ENCODE data around the gene PRKCD. TPM values are rescaled to one million over a fixed set of nuclear protein-coding genes. Genes with fewer than 3 reads are reported as not detected.

The PRKCD gene
- total and polyA plus RNA-seq, 7 donors, result 3.5 to 169 (median 12.1) TPM

DNA sequence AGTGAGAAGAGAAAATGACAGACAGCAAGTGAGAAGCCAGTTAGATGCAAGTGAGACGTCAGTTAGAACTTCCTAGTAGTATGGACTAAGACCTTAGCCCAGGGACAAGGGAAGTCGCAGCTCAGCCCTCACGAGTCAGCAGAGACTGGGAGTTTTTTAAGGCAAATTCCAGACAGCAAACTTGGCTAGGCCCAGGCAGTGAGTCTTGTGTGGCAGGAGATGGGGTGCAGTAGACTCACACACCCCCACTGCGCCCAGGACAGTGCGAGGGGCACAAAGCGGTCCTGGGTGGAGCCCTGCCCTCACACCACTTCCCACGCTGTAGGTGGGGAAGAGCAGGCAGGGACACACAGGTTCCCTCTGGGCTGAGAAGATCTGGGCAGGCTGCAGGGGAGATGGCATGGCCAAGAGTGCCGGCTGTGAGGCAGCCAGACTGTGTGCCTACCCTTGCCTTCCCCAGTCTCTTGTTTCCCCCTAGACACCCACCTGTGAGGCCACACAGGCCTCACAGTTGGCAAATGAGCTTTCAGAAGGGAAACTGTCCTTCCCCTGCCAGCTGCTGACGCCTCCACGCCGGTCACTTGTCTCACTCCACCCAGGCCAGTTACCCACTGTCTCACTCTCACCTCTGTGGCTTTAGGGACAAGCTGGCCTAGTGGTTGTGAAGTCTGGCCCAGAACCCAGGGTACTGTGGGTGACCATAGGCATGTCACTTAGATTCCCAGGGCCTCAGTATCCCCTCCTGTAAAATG, 13.7 kb upstream of the PRKCD start:
- H3K27me3 ChIP-seq, result no peaks in the 10 kb centered on the region
- H3K27ac ChIP-seq, result no peak overlapping the region
- H3K4me3 ChIP-seq, result no peak overlapping the region
- no peaks in the 10 kb centered on the region for H3K36me3 ChIP-seq
- DNase-seq, result peak; percentile 40
- 76 to 84% methylated on average over 11 of the region's 11 CpGs for WGBS, 2 donors
- TF ChIP-seq POLR2A (IDR thresholded peaks at IDR 0.05) (no peak), POLR2AphosphoS5 (IDR thresholded peaks at IDR 0.05) (no peak), EP300 (IDR thresholded peaks at IDR 0.05) (no peak)
- TF ChIP-seq, protein P1, sequence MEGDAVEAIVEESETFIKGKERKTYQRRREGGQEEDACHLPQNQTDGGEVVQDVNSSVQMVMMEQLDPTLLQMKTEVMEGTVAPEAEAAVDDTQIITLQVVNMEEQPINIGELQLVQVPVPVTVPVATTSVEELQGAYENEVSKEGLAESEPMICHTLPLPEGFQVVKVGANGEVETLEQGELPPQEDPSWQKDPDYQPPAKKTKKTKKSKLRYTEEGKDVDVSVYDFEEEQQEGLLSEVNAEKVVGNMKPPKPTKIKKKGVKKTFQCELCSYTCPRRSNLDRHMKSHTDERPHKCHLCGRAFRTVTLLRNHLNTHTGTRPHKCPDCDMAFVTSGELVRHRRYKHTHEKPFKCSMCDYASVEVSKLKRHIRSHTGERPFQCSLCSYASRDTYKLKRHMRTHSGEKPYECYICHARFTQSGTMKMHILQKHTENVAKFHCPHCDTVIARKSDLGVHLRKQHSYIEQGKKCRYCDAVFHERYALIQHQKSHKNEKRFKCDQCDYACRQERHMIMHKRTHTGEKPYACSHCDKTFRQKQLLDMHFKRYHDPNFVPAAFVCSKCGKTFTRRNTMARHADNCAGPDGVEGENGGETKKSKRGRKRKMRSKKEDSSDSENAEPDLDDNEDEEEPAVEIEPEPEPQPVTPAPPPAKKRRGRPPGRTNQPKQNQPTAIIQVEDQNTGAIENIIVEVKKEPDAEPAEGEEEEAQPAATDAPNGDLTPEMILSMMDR (IDR thresholded peaks at IDR 0.05), result no peak
- no peaks in the 10 kb centered on the region for H3K9me3 ChIP-seq
- intact Hi-C loops (cut with DNase I), result no loop called here
- no peaks in the 10 kb centered on the region for H3K4me1 ChIP-seq

DNA sequence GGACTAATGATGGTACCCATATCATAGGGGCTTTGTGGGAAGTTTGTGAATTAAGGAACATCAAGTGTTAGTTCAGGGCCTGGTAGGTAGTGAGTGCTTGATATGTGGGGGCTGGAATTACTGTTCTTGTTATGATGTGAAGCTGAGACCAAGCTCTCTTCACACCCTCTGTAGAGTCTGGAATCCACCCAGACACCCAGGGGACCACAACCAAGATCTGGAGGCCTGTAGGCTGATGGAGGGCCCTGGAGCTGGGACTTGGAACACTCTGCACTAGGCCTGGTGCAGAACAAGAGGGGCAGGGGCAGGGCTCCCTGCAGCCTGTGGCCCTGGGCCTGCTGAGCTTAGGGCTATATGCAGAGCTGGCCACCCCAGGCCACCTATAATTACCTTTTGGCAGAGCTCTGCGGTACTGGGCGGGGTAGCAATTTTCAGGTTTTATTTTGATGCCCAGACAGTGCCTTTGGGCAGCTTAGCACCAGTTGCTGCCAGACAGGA, 13.1 kb upstream of the PRKCD start:
- H3K4me3 ChIP-seq, result no peak overlapping the region
- 25 to 80% methylated on average over 2 of the region's 2 CpGs for WGBS, 2 donors
- TF ChIP-seq POLR2AphosphoS5 (IDR thresholded peaks at IDR 0.05) (no peak), EP300 (IDR thresholded peaks at IDR 0.05) (no peak)
- intact Hi-C loops (cut with DNase I), result no loop called here
- no peak for DNase-seq
- no peaks in the 10 kb centered on the region for H3K27me3 ChIP-seq
- H3K36me3 ChIP-seq, result no peaks in the 10 kb centered on the region
- H3K4me1 ChIP-seq, result no peaks in the 10 kb centered on the region
- H3K9me3 ChIP-seq, result no peaks in the 10 kb centered on the region
- H3K27ac ChIP-seq, result no peak overlapping the region

DNA sequence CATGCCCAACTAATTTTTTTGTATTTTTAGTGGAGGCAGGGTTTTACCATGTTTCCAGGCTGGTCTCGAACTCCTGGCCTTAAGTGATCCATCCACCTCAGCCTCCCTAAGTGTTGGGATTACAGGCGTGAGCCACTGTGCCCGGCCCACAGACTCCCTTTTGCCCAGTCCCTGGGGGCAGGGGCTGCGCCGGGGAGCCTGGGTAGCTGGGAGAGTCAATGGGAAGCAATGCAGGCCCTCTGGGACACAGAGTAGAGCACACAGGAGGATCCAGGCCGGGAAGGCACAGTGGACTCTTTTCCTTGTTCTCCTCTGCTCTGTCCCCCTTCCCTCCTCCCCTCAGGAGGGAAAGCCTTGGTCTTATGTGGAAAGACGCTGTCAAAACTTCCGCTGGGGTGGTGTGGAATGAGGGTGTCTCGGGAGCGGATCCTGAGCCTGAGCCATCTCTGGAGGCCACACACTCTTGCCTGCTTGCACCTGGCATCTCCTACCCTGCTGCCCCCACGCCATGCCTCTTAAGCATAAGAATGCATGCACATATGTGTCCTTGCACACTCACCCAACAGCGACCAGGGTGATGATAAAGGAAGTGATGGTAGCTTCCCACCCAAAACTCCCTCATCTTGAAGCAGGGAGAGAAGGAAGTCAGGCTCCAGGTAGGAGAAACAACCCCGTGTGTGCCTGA, 11.9 kb upstream of the PRKCD start:
- Histone ChIP-seq H3K4me3 (no peak overlapping the region), H3K4me1 (no peaks in the 10 kb centered on the region), H3K27ac (no peak overlapping the region), H3K36me3 (no peaks in the 10 kb centered on the region), H3K9me3 (no peaks in the 10 kb centered on the region), H3K27me3 (no peaks in the 10 kb centered on the region)
- no peak for DNase-seq
- WGBS, 2 donors, result 91 to 93% methylated on average over 13 of the region's 13 CpGs
- intact Hi-C loops (cut with DNase I), result no loop called here
- TF ChIP-seq POLR2AphosphoS5 (IDR thresholded peaks at IDR 0.05) (no peak), EP300 (IDR thresholded peaks at IDR 0.05) (no peak), POLR2A (IDR thresholded peaks at IDR 0.05) (no peak)
- TF ChIP-seq, protein P1 (IDR thresholded peaks at IDR 0.05), result no peak

DNA sequence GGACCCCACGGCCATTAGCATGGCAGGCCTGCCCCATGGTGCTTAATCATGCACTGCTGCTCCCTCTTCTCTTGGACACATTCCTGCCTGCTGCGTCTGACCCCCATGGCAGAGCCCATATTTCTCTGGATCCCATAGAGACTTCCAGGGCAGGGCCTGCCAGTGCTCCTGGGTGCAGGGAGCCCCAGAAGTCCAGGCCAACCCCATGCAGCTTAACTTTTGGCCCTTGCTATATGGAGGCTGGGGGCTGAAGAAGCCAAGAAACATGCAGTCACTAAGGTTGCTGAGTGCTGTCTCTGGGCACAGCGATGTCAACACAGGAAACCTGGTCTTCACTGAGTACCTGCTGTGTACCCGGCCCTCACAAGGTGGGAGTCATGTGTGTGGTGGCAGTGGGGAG, 11.3 kb upstream of the PRKCD start:
- intact Hi-C loops (cut with DNase I), result no loop called here

More for the DNA sequence above, 11.3 kb upstream of the PRKCD start:
- Histone ChIP-seq H3K4me1 (no peaks in the 10 kb centered on the region), H3K27ac (no peak overlapping the region), H3K4me3 (no peak overlapping the region), H3K36me3 (no peaks in the 10 kb centered on the region), H3K9me3 (no peaks in the 10 kb centered on the region), H3K27me3 (peaks cover 0 to 3% (median 0%) of the 10 kb centered on the region in 3 donors)
- DNase-seq, result no peak
- WGBS, 2 donors, result 86 to 91% methylated on average over 4 of the region's 4 CpGs
- TF ChIP-seq, protein P1 (IDR thresholded peaks at IDR 0.05), result no peak
- no peak for TF ChIP-seq POLR2AphosphoS5 (IDR thresholded peaks at IDR 0.05)

All from sigmoid colon (tissue), 7 donors.